K562 (cell line): ENCODE measurements around the gene FGD6. TPM values are rescaled to one million over a fixed set of nuclear protein-coding genes. Genes with fewer than 3 reads are reported as not detected.

ENCODE experiments used
- ATAC-seq: fragments of 200-7000 bp; cut with Tn5 transposase; 3 replicates; pipeline ENCODE4 v1.9.1; 2020; ENCODE audit warnings: moderate library complexity
- BruUV-seq: library from RNA; stranded (reverse); fragments of 400-500 nt; replicated peaks from 2 replicates; lab custom pipeline; 2021; lab: Mats Ljungman, UMichigan
- CTCF ChIA-PET: fragments of 300-600 bp; formaldehyde crosslinking; extraction: SDS; loops from one replicate; lab custom pipeline; 2021; ENCODE audit warnings: low intra/inter-chr PET ratio; lab: Yijun Ruan, JAX
- POLR2A ChIA-PET: fragments of 300-600, 350-650 bp; sonication (Branson Sonifier 250); formaldehyde crosslinking; extraction: SDS; loops from one replicate; lab custom pipeline; 2021; ENCODE audit warnings: antibody characterized with exemption, inconsistent platforms; lab: Yijun Ruan, JAX
- DNase-seq, 4 experiments: peaks; one replicate each; pipeline versions ENCODE4 v3.0.0 to v3.0.0-alpha.2; 2011 to 2018; ENCODE audit warnings: low spot score in 3 of 4, mixed read lengths in 3 of 4; ENCODE audit errors: extremely low read depth in 1 of 4
- FAIRE-seq: peaks from 2 replicates; lab custom pipeline; 2011; peaks lifted over from hg19 to GRCh38; lab: Jason Lieb, UNC
- H2AFZ ChIP-seq: 2 replicates; pipeline ENCODE4 v1.6.0; 2011; ENCODE audit warnings: low read depth, low read length, control low read depth, inconsistent platforms
- H3K27ac ChIP-seq: fragments of 200-600 bp; 3 replicates; pipeline ENCODE4 v1.8.0; 2011; ENCODE audit warnings: low read depth, mild to moderate bottlenecking, control low read depth, inconsistent platforms, low read length, moderate library complexity, mixed read lengths; ENCODE audit errors: extremely low read depth
- H3K27me3 ChIP-seq, 2 experiments: fragments of 300-600 bp in 1 of 2; 2 replicates in 1 of 2; 3 replicates in 1 of 2; pipeline versions ENCODE4 v1.6.0 to v1.8.0; 2011; ENCODE audit warnings: inconsistent platforms in 2 of 2, low read length in 2 of 2, mild to moderate bottlenecking in 1 of 2, mixed read lengths in 1 of 2, moderate library complexity in 1 of 2; ENCODE audit not compliant: control insufficient read depth in 2 of 2, insufficient read depth in 2 of 2
- H3K36me3 ChIP-seq: fragments of 300-600 bp; 3 replicates; pipeline ENCODE4 v1.8.0; 2011; ENCODE audit warnings: mild to moderate bottlenecking, low read length, inconsistent platforms; ENCODE audit not compliant: control insufficient read depth, insufficient read depth
- H3K4me1 ChIP-seq, 2 experiments: fragments of 200-600 bp in 1 of 2; replicated peaks in 1 of 2; 2 replicates in 1 of 2; 3 replicates in 1 of 2; pipeline versions ENCODE4 v1.5.1 to v1.8.0; 2011; ENCODE audit warnings: inconsistent platforms in 2 of 2, low read length in 2 of 2, mild to moderate bottlenecking in 1 of 2, mixed read lengths in 1 of 2, moderate library complexity in 1 of 2; ENCODE audit not compliant: control insufficient read depth in 2 of 2, insufficient read depth in 2 of 2
- H3K4me2 ChIP-seq: 2 replicates; pipeline ENCODE4 v1.6.1; 2011; ENCODE audit warnings: low read length, control low read depth, inconsistent platforms, mixed read lengths; ENCODE audit not compliant: insufficient read depth
- H3K4me3 ChIP-seq: fragments of 200-600 bp; sonication (generic), shearing (Covaris generic); 2 replicates; pipeline ENCODE4 v1.5.1; 2016; ENCODE audit warnings: control low read depth, inconsistent platforms
- H3K79me2 ChIP-seq: fragments of 200-600 bp; 3 replicates; pipeline ENCODE4 v1.8.0; 2011; ENCODE audit warnings: low read length, inconsistent platforms; ENCODE audit not compliant: control insufficient read depth, insufficient read depth
- H3K9ac ChIP-seq, 2 experiments: 2 replicates each; pipeline versions ENCODE4 v1.6.0 to v1.6.1; 2011; ENCODE audit warnings: low read depth in 2 of 2, low read length in 2 of 2, control low read depth in 1 of 2, inconsistent platforms in 1 of 2, mild to moderate bottlenecking in 1 of 2, mixed read lengths in 1 of 2; ENCODE audit not compliant: insufficient read depth in 1 of 2
- H3K9me1 ChIP-seq: one replicate; pipeline ENCODE4 v1.6.0; 2011; ENCODE audit warnings: inconsistent platforms, mild to moderate bottlenecking, low read length, moderate library complexity; ENCODE audit not compliant: control insufficient read depth, insufficient read depth
- H3K9me3 ChIP-seq: replicated peaks from 2 replicates; pipeline ENCODE4 v1.5.1; 2011; ENCODE audit warnings: low read depth, low read length, inconsistent platforms; ENCODE audit not compliant: control insufficient read depth, insufficient read depth
- H4K20me1 ChIP-seq: replicated peaks from 2 replicates; pipeline ENCODE4 v1.6.1; 2011; ENCODE audit warnings: low read length, inconsistent platforms, mixed read lengths; ENCODE audit not compliant: control insufficient read depth, insufficient read depth
- FOXK2 ChIP-seq, 2 experiments: fragments of 450-650 bp; IDR thresholded peaks in 1 of 2; conservative IDR thresholded peaks in 1 of 2; 2 replicates each; pipeline ENCODE4 v1.6.1; 2016; ENCODE audit warnings: low read depth in 2 of 2, mild to moderate bottlenecking in 1 of 2
- IRF2 ChIP-seq: sonication (generic); formaldehyde crosslinking; IDR thresholded peaks from 2 replicates; pipeline ENCODE4 v1.8.1; 2022; ENCODE audit warnings: mild to moderate bottlenecking, missing genetic modification reagents
- MEIS2 ChIP-seq: fragments of 450-650 bp; IDR thresholded peaks from 2 replicates; pipeline ENCODE4 v1.6.1; 2014; ENCODE audit warnings: mild to moderate bottlenecking; ENCODE audit not compliant: partially characterized antibody
- NFE2 ChIP-seq: IDR thresholded peaks from 2 replicates; pipeline ENCODE4 v1.6.1; 2014; ENCODE audit warnings: antibody characterized with exemption, low read depth
- TAF1 ChIP-seq: IDR thresholded peaks from 2 replicates; pipeline ENCODE4 v1.6.1; 2011; ENCODE audit warnings: mild to moderate bottlenecking, low read length, moderate library complexity; ENCODE audit not compliant: insufficient read depth, control insufficient read depth, severe bottlenecking; ENCODE audit errors: extremely low read depth
- ZBTB40 ChIP-seq, 2 experiments: fragments of 450-650 bp in 1 of 2; sonication (generic) in 1 of 2; formaldehyde crosslinking in 1 of 2; IDR thresholded peaks; 2 replicates each; pipeline versions ENCODE4 v1.7.1 to v1.9.0; 2016 to 2022; ENCODE audit warnings: inconsistent platforms in 1 of 2, mild to moderate bottlenecking in 1 of 2, missing genetic modification reagents in 1 of 2
- ZNF121 ChIP-seq: sonication (generic); formaldehyde crosslinking; conservative IDR thresholded peaks from 2 replicates; pipeline ENCODE4 v1.8.0; 2022; ENCODE audit warnings: missing genetic modification reagents
- ZNF316 ChIP-seq: fragments of 450-650 bp; IDR thresholded peaks from 2 replicates; pipeline ENCODE4 v1.6.1; 2016
- WGBS: fragments of 100-300 bp; shearing (Covaris generic); methylation state at CpG from one replicate; pipeline ENCODE4 v1.1.6; 2016; ENCODE audit warnings: low coverage, mixed read lengths; ENCODE audit not compliant: insufficient coverage; ENCODE audit errors: missing lambda C conversion rate; 5-methylcytosine and 5-hydroxymethylcytosine counted together
- in situ Hi-C: fragments of 300-500 bp; cut with MboI; formaldehyde crosslinking; loops from 4 replicates; pipeline ENCODE4 v1.15.0; 2018; ENCODE audit warnings: inconsistent platforms, mixed read lengths
- intact Hi-C: fragments of 100-400 bp; cut with micrococcal nuclease; formaldehyde crosslinking; loops from 2 replicates; pipeline ENCODE4 v1.14.2; 2022
- polyA plus RNA-seq, 8 experiments: library from polyadenylated mRNA; depleted of rRNA in 4 of 8; stranded (reverse) in 5 of 8; unstranded in 3 of 8; fragments of >200 nt; fragmentation: Nextera tagmentation in 2 of 8; fragmentation: Illumina TruSeq in 1 of 8; extraction: Ambion mirVana in 2 of 8; extraction: Trizol in 1 of 8; gene quantifications; 2 replicates each; pipeline versions ENCODE4 v1.2.1 to v1.2.3, GENCODE V29; 2011 to 2014; ENCODE audit warnings: inconsistent platforms in 1 of 8, missing spikeins in 1 of 8
- total RNA-seq, 7 experiments: library from RNA; depleted of rRNA in 6 of 7; stranded (reverse); fragments of >200 nt in 6 of 7; fragmentation: Illumina TruSeq in 2 of 7; extraction: Trizol in 2 of 7; gene quantifications; 2 replicates each; pipeline versions ENCODE4 v1.2.1 to v1.2.3, GENCODE V29; 2011 to 2021; ENCODE audit warnings: low replicate concordance in 1 of 7
- TF ChIP-seq, protein P1 (sequence below): sonication (generic); formaldehyde crosslinking; IDR thresholded peaks from 2 replicates; pipeline ENCODE4 v1.8.1; 2023; ENCODE audit warnings: mild to moderate bottlenecking, missing genetic modification reagents

FGD6 gene
- total and polyA plus RNA-seq, 9 of the 15 experiments (the other 6 are each of a cell fraction or from before 2014, with no cell fraction given) = 1.5 to 11.1 (median 5.8) TPM

DNA sequence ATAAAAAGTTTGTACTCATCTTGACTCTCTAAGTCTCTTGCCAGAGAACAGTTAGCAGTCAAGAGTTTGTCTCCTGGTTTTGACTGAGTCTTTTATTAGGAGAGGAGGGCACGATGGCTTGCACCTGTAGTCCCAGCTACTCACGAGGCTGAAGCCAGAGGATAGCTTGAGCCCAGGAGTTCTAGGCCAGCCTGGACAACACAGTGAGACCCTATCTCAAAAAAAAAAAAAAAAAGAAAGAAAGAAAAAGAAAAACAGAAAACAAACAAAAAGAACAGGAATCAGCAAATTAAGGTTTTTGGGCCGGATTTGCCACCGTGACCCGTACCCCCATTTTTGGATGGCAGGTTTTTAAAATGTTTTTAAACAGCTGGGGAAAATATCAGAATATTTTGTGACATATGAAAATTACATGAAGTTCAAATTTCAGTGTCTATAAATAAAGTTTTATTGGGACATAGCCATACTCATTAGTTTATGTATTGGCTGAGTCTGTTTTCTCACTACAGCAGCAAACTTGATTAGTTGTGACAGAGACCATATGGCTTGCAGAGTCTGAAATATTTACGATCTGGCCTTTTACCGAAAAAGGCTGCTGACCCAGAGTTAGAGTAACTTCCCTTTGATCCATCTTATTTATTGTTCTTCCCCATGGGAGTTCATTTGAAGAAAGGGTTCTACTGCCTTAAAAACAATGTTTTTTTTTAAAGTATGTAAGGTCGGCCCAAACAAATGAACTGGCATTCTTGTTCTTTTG lies 31.5 kb upstream of the FGD6 start:
- H3K9ac ChIP-seq = no peak overlapping the region
- H3K27me3 ChIP-seq = no peaks in the 10 kb centered on the region
- H3K9me1 ChIP-seq = no peaks in the 10 kb centered on the region
- no peak for ATAC-seq
- intact Hi-C loops = no loop called here
- in situ Hi-C loops = no loop called here
- FAIRE-seq = peak; percentile 35
- H2AFZ ChIP-seq = no peak overlapping the region
- ChIA-PET CTCF (no interaction called here), POLR2A (interaction anchor here (0.9 kb wide), 1 partner anchor 17 kb away, joined by 3 read pairs; no protein-coding TSS in a partner anchor)
- no peak overlapping the region for H3K4me2 ChIP-seq
- no peak for DNase-seq
- no TSS peak for BruUV-seq
- peaks cover 28% of the 10 kb centered on the region for H3K79me2 ChIP-seq
- 81% methylated on average over 6 of the region's 8 CpGs for WGBS
- no peak overlapping the region for H3K27ac ChIP-seq
- H4K20me1 ChIP-seq = no peaks in the 10 kb centered on the region
- H3K36me3 ChIP-seq = peaks cover 18% of the 10 kb centered on the region
- H3K4me3 ChIP-seq = no peak overlapping the region
- H3K4me1 ChIP-seq = peaks cover 3 to 5% of the 10 kb centered on the region in 2 experiments; a peak in 2 of 5 replicates
- no peaks in the 10 kb centered on the region for H3K9me3 ChIP-seq
- no peak for TF ChIP-seq NFE2
- TF ChIP-seq IRF2 (CRISPR knock-in tag) = no peak
- no peak for TF ChIP-seq TAF1
- TF ChIP-seq MEIS2 = peak; percentile 58
- TF ChIP-seq ZNF316 = peak; percentile 58
- TF ChIP-seq ZBTB40 (IDR thresholded peaks at IDR 0.05) = peak; percentile 88
- peak; percentile 77 for TF ChIP-seq ZBTB40 (CRISPR knock-in tag; IDR thresholded peaks at IDR 0.05)
- TF ChIP-seq ZNF121 (CRISPR knock-in tag) = peak; percentile 89
- TF ChIP-seq, protein P1, sequence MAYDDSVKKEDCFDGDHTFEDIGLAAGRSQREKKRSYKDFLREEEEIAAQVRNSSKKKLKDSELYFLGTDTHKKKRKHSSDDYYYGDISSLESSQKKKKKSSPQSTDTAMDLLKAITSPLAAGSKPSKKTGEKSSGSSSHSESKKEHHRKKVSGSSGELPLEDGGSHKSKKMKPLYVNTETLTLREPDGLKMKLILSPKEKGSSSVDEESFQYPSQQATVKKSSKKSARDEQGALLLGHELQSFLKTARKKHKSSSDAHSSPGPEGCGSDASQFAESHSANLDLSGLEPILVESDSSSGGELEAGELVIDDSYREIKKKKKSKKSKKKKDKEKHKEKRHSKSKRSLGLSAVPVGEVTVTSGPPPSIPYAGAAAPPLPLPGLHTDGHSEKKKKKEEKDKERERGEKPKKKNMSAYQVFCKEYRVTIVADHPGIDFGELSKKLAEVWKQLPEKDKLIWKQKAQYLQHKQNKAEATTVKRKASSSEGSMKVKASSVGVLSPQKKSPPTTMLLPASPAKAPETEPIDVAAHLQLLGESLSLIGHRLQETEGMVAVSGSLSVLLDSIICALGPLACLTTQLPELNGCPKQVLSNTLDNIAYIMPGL (CRISPR knock-in tag) = no peak
- no peak for TF ChIP-seq FOXK2 (conservative IDR thresholded peaks at IDR 0.05 in 1 of 2, IDR thresholded peaks at IDR 0.05 in 1 of 2; ENCODE audit: low read depth in 2 of 2)
